Liver (tissue), 9 donors: Measurements from ENCODE around the gene SRC. TPM values are rescaled to one million over a fixed set of nuclear protein-coding genes. Genes with fewer than 3 reads are reported as not detected.

Experiments used
- DNase-seq: peaks from one replicate; pipeline ENCODE4 v3.0.0-alpha.2; 2017; ENCODE audit warnings: low spot score
- H3K27ac ChIP-seq, 2 donors: one replicate each; pipeline ENCODE4 v1.7.0; 2013; ENCODE audit warnings: inconsistent platforms in 2 of 2, low read length in 2 of 2, control low read depth in 1 of 2, low read depth in 1 of 2, mild to moderate bottlenecking in 1 of 2
- H3K27me3 ChIP-seq, 4 donors: one replicate each; pipeline versions ENCODE4 v1.6.1 to v1.7.0; 2013; ENCODE audit warnings: low read length in 3 of 4, inconsistent platforms in 1 of 4, mild to moderate bottlenecking in 1 of 4, moderate library complexity in 1 of 4; ENCODE audit not compliant: control insufficient read depth in 4 of 4, insufficient read depth in 4 of 4
- H3K36me3 ChIP-seq, 4 donors: one replicate each; pipeline versions ENCODE4 v1.6.1 to v1.7.0; 2013; ENCODE audit warnings: low read length in 3 of 4, mild to moderate bottlenecking in 3 of 4, low read depth in 1 of 4, moderate library complexity in 1 of 4; ENCODE audit not compliant: control insufficient read depth in 4 of 4, insufficient read depth in 3 of 4
- H3K4me1 ChIP-seq, 4 donors: one replicate each; pipeline versions ENCODE4 v1.6.1 to v1.7.0; 2013; ENCODE audit warnings: low read length in 3 of 4, mild to moderate bottlenecking in 3 of 4, moderate library complexity in 1 of 4; ENCODE audit not compliant: control insufficient read depth in 4 of 4, insufficient read depth in 4 of 4
- H3K4me3 ChIP-seq, 3 donors: one replicate each; pipeline versions ENCODE4 v1.6.1 to v1.7.0; 2013; ENCODE audit warnings: low read length in 3 of 3, control low read depth in 1 of 3, low read depth in 1 of 3, mild to moderate bottlenecking in 1 of 3
- H3K9ac ChIP-seq, 2 donors: one replicate each; pipeline ENCODE4 v1.7.0; 2013; ENCODE audit warnings: low read length in 2 of 2, mild to moderate bottlenecking in 2 of 2, moderate library complexity in 2 of 2, control low read depth in 1 of 2, low read depth in 1 of 2
- H3K9me3 ChIP-seq, 4 donors: one replicate each; pipeline versions ENCODE4 v1.6.1 to v1.7.0; 2013; ENCODE audit warnings: low read length in 3 of 4; ENCODE audit not compliant: control insufficient read depth in 4 of 4
- EGR1 ChIP-seq, 2 donors: IDR thresholded peaks; 2 replicates each; pipeline ENCODE4 v1.6.1; 2016 to 2018; ENCODE audit warnings: antibody characterized with exemption in 2 of 2, low read depth in 2 of 2
- FOXA1 ChIP-seq: IDR thresholded peaks from 2 replicates; pipeline ENCODE4 v1.6.1; 2016; ENCODE audit warnings: antibody characterized with exemption
- FOXA2 ChIP-seq: IDR thresholded peaks from 2 replicates; pipeline ENCODE4 v1.6.1; 2016; ENCODE audit warnings: antibody characterized with exemption
- GABPA ChIP-seq, 2 donors: IDR thresholded peaks in 1 of 2; conservative IDR thresholded peaks in 1 of 2; 2 replicates each; pipeline ENCODE4 v1.6.1; 2016; ENCODE audit warnings: antibody characterized with exemption in 2 of 2, mild to moderate bottlenecking in 1 of 2, moderate library complexity in 1 of 2
- HNF4A ChIP-seq, 2 donors: conservative IDR thresholded peaks; 2 replicates each; pipeline ENCODE4 v1.6.1; 2016; ENCODE audit warnings: antibody characterized with exemption in 2 of 2, mild to moderate bottlenecking in 2 of 2
- JUND ChIP-seq, 2 donors: IDR thresholded peaks; 2 replicates each; pipeline ENCODE4 v1.6.1; 2016; ENCODE audit warnings: antibody characterized with exemption in 2 of 2
- NR2F2 ChIP-seq: IDR thresholded peaks from 2 replicates; pipeline ENCODE4 v1.6.1; 2016; ENCODE audit warnings: antibody characterized with exemption
- RAD21 ChIP-seq, 2 donors: IDR thresholded peaks; 2 replicates each; pipeline ENCODE4 v1.6.1; 2016; ENCODE audit warnings: antibody characterized with exemption in 2 of 2, mild to moderate bottlenecking in 2 of 2
- RXRA ChIP-seq, 2 donors: IDR thresholded peaks; 2 replicates each; pipeline ENCODE4 v1.6.1; 2017 to 2018; ENCODE audit warnings: antibody characterized with exemption in 2 of 2, mild to moderate bottlenecking in 1 of 2
- SP1 ChIP-seq: IDR thresholded peaks from 2 replicates; pipeline ENCODE4 v1.6.1; 2018; ENCODE audit warnings: antibody characterized with exemption, mild to moderate bottlenecking
- TAF1 ChIP-seq: conservative IDR thresholded peaks from 2 replicates; pipeline ENCODE4 v1.6.1; 2016; ENCODE audit warnings: antibody characterized with exemption, mild to moderate bottlenecking
- YY1 ChIP-seq: IDR thresholded peaks from 2 replicates; pipeline ENCODE4 v1.6.1; 2016; ENCODE audit warnings: antibody characterized with exemption, mild to moderate bottlenecking
- WGBS: extraction: QIAGEN DNeasy Blood & Tissue Kit; methylation state at CpG from one replicate; pipeline ENCODE4 v1.1.7; 2013; 5-methylcytosine and 5-hydroxymethylcytosine counted together
- polyA plus RNA-seq, 2 donors: library from polyadenylated mRNA; stranded (reverse) in 1 of 2; unstranded in 1 of 2; fragments of 200-250 nt in 1 of 2; fragments of >200 nt in 1 of 2; fragmentation: Nextera tagmentation in 1 of 2; extraction: Ambion mirVana in 1 of 2; gene quantifications; one replicate each; pipeline versions ENCODE4 v1.2.1 to v1.2.3, GENCODE V29; 2013 to 2015
- total RNA-seq, 2 donors: library from RNA; depleted of rRNA; stranded (reverse); fragments of >200 nt; gene quantifications; one replicate each; pipeline ENCODE4 v1.2.3, GENCODE V29; 2014
- TF ChIP-seq, protein P1 (sequence below): fragments of 150-350 bp; IDR thresholded peaks from 2 replicates; pipeline ENCODE4 v1.5.1; 2017; ENCODE audit warnings: improper control_type of control experiment, low read depth, low read length; ENCODE audit not compliant: missing input control
- TF ChIP-seq, protein P2 (sequence below): IDR thresholded peaks from 2 replicates; pipeline ENCODE4 v1.6.1; 2016; ENCODE audit warnings: antibody characterized with exemption
- TF ChIP-seq, protein P3 (sequence below): IDR thresholded peaks from 2 replicates; pipeline ENCODE4 v1.6.1; 2016; ENCODE audit warnings: antibody characterized with exemption
- TF ChIP-seq, protein P4 (sequence below): IDR thresholded peaks from 2 replicates; pipeline ENCODE4 v1.6.1; 2016; ENCODE audit warnings: antibody characterized with exemption
- TF ChIP-seq, protein P5 (sequence below): IDR thresholded peaks from 2 replicates; pipeline ENCODE4 v1.6.1; 2016; ENCODE audit warnings: antibody characterized with exemption, mild to moderate bottlenecking
- donor health status: healthy.
- donor health status: healthy.
- donor health status: healthy.
- donor health status: healthy.
- donor health status: healthy.

Gene SRC
- total and polyA plus RNA-seq, 4 donors = 3.3 to 21.2 (median 5.4) TPM

DNA sequence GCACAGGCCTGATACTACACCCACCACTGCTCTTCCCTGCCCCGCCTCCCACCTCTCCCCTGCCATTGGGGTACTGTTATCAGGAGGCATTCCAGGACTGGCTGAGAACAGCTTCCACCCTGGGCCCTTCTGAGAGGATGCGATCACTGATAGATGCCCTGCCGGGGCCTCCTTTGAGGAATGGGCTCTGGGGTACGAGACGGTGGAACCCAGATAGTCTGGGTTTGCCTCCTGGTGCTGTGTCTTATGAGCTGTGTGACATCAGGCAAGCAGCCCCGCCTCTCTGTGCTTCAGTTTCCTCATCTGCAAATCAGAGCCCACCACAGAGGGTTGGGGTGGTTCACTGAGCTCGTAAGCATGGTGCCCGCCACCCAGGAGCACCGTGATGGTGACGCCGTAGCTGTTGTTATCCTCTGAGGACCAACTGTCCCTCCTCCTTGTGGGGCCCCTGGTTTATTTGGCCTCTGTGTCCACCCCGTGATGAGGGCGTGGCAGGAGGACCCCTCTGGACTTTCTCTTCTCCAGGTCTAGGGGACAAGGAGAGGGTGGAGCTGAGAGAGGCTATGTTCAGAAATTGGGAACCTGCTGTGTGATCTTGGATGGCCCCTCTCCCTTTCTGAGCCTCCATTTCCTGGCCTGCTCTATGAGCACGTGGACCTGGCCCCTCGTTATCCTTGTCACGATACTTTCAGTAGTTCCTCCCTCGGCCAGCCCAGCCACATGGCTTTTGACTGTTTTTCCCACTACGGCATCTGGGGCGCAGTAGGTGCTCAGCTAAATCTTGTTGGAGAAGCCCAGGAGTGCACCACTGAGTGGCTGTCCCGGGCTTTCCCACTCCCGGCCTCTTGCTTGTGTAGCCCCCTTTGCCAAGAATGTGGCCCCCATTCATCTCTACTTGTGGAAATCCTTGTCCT is 18.3 kb downstream of the SRC start:
- H3K4me1 ChIP-seq = no peaks in the 10 kb centered on the region
- WGBS = 93% methylated on average over 21 of the region's 21 CpGs
- no peak for DNase-seq
- TF ChIP-seq TAF1 (no peak), NR2F2 (no peak), EGR1 (IDR thresholded peaks at IDR 0.05; ENCODE audit: low read depth in 2 of 2) (no peak), RAD21 (IDR thresholded peaks at IDR 0.05) (no peak), SP1 (no peak)
- TF ChIP-seq, protein P1, sequence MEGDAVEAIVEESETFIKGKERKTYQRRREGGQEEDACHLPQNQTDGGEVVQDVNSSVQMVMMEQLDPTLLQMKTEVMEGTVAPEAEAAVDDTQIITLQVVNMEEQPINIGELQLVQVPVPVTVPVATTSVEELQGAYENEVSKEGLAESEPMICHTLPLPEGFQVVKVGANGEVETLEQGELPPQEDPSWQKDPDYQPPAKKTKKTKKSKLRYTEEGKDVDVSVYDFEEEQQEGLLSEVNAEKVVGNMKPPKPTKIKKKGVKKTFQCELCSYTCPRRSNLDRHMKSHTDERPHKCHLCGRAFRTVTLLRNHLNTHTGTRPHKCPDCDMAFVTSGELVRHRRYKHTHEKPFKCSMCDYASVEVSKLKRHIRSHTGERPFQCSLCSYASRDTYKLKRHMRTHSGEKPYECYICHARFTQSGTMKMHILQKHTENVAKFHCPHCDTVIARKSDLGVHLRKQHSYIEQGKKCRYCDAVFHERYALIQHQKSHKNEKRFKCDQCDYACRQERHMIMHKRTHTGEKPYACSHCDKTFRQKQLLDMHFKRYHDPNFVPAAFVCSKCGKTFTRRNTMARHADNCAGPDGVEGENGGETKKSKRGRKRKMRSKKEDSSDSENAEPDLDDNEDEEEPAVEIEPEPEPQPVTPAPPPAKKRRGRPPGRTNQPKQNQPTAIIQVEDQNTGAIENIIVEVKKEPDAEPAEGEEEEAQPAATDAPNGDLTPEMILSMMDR = no peak
- TF ChIP-seq, protein P2, sequence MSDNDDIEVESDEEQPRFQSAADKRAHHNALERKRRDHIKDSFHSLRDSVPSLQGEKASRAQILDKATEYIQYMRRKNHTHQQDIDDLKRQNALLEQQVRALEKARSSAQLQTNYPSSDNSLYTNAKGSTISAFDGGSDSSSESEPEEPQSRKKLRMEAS = no peak
- TF ChIP-seq, protein P3, sequence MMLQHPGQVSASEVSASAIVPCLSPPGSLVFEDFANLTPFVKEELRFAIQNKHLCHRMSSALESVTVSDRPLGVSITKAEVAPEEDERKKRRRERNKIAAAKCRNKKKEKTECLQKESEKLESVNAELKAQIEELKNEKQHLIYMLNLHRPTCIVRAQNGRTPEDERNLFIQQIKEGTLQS = no peak
- H3K27ac ChIP-seq = no peak overlapping the region
- H3K36me3 ChIP-seq = no peaks in the 10 kb centered on the region
- H3K27me3 ChIP-seq = no peaks in the 10 kb centered on the region
- H3K9me3 ChIP-seq = no peaks in the 10 kb centered on the region
- H3K9ac ChIP-seq = no peak overlapping the region
- no peak overlapping the region for H3K4me3 ChIP-seq

DNA sequence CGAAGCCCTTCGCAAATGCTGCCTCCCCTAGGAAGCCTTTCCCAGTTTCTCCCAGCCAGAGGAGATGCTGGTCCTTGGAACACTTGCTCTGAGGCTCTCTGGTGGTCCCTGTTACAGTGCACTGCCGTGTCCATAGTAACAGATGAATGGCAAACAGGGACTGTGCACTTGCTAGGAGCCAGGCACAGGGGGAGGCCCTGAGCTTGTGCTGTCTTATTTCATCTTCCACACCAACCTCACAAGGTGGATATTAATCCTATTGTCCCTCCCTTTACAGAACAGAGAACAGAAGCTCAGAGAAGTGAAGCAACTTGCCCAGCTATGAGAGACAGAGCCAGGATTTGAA is 19.0 kb downstream of the SRC start:
- 92% methylated on average over 3 of the region's 3 CpGs for WGBS
- Histone ChIP-seq H3K4me3 (no peak overlapping the region), H3K9ac (no peak overlapping the region), H3K9me3 (no peaks in the 10 kb centered on the region), H3K27me3 (no peaks in the 10 kb centered on the region), H3K27ac (no peak overlapping the region), H3K4me1 (no peaks in the 10 kb centered on the region), H3K36me3 (no peaks in the 10 kb centered on the region)
- TF ChIP-seq, protein P3 = no peak
- no peak for TF ChIP-seq FOXA1
- TF ChIP-seq YY1 = no peak
- no peak for TF ChIP-seq RXRA (IDR thresholded peaks at IDR 0.05)
- TF ChIP-seq FOXA2 = no peak
- TF ChIP-seq, protein P4, sequence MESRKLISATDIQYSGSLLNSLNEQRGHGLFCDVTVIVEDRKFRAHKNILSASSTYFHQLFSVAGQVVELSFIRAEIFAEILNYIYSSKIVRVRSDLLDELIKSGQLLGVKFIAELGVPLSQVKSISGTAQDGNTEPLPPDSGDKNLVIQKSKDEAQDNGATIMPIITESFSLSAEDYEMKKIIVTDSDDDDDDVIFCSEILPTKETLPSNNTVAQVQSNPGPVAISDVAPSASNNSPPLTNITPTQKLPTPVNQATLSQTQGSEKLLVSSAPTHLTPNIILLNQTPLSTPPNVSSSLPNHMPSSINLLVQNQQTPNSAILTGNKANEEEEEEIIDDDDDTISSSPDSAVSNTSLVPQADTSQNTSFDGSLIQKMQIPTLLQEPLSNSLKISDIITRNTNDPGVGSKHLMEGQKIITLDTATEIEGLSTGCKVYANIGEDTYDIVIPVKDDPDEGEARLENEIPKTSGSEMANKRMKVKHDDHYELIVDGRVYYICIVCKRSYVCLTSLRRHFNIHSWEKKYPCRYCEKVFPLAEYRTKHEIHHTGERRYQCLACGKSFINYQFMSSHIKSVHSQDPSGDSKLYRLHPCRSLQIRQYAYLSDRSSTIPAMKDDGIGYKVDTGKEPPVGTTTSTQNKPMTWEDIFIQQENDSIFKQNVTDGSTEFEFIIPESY = no peak
- TF ChIP-seq, protein P1 = no peak
- TF ChIP-seq HNF4A (conservative IDR thresholded peaks at IDR 0.05) = no peak
- no peak for TF ChIP-seq NR2F2
- TF ChIP-seq, protein P5, sequence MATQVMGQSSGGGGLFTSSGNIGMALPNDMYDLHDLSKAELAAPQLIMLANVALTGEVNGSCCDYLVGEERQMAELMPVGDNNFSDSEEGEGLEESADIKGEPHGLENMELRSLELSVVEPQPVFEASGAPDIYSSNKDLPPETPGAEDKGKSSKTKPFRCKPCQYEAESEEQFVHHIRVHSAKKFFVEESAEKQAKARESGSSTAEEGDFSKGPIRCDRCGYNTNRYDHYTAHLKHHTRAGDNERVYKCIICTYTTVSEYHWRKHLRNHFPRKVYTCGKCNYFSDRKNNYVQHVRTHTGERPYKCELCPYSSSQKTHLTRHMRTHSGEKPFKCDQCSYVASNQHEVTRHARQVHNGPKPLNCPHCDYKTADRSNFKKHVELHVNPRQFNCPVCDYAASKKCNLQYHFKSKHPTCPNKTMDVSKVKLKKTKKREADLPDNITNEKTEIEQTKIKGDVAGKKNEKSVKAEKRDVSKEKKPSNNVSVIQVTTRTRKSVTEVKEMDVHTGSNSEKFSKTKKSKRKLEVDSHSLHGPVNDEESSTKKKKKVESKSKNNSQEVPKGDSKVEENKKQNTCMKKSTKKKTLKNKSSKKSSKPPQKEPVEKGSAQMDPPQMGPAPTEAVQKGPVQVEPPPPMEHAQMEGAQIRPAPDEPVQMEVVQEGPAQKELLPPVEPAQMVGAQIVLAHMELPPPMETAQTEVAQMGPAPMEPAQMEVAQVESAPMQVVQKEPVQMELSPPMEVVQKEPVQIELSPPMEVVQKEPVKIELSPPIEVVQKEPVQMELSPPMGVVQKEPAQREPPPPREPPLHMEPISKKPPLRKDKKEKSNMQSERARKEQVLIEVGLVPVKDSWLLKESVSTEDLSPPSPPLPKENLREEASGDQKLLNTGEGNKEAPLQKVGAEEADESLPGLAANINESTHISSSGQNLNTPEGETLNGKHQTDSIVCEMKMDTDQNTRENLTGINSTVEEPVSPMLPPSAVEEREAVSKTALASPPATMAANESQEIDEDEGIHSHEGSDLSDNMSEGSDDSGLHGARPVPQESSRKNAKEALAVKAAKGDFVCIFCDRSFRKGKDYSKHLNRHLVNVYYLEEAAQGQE = no peak
- no peak for TF ChIP-seq JUND (IDR thresholded peaks at IDR 0.05)
- TF ChIP-seq RAD21 (IDR thresholded peaks at IDR 0.05) = no peak
- TF ChIP-seq, protein P2 = no peak
- TF ChIP-seq GABPA (IDR thresholded peaks at IDR 0.05 in 1 of 2, conservative IDR thresholded peaks at IDR 0.05 in 1 of 2) = no peak
- no peak for TF ChIP-seq EGR1 (IDR thresholded peaks at IDR 0.05; ENCODE audit: low read depth in 2 of 2)
- TF ChIP-seq SP1 = no peak
- DNase-seq = no peak
